ENCODE data around the gene LTK. TPM values are rescaled to one million over a fixed set of nuclear protein-coding genes. Genes with fewer than 3 reads are reported as not detected.

LTK gene
- total and polyA plus RNA-seq, 2 of the 8 experiments (the other 6 are each of a cell fraction or from before 2014, with no cell fraction given): 0.05 to 0.19 TPM

- Histone ChIP-seq H3K4me2 (ENCODE audit: insufficient read depth in 1 of 2, low read depth in 2 of 2, low read length in 2 of 2) (no peak overlapping the region), H3K27me3 (replicated peaks in 1 of 4; ENCODE audit: control insufficient read depth in 3 of 4, extremely low read depth in 1 of 4, insufficient read depth in 3 of 4, low read length in 3 of 4) (no peaks in the 10 kb centered on the region; a peak in 2 of 7 replicates), H3K56ac (replicated peaks; ENCODE audit: insufficient read length, low read depth, low read length) (no peak overlapping the region), H3K14ac (ENCODE audit: insufficient read length) (no peak overlapping the region), H4K20me1 (replicated peaks in 1 of 2; ENCODE audit: control insufficient read depth in 1 of 2, insufficient read depth in 2 of 2, low read length in 2 of 2) (peaks cover 0 to 3% of the 10 kb centered on the region in 2 experiments), H2BK5ac (ENCODE audit: low read depth, low read length) (no peak overlapping the region), H3K9me3 (ENCODE audit: insufficient read depth in 2 of 2, low read depth in 1 of 2, low read length in 1 of 2) (no peaks in the 10 kb centered on the region), H2BK15ac (ENCODE audit: low read length) (no peak overlapping the region), H3K36me3 (ENCODE audit: control insufficient read depth in 2 of 4, insufficient read depth in 4 of 4, low read length in 3 of 4) (peaks cover 15 to 37% (median 23%) of the 10 kb centered on the region in 4 experiments), H2AK5ac (ENCODE audit: low read depth, low read length) (no peak overlapping the region), H3K4ac (replicated peaks; ENCODE audit: insufficient read length, low read depth, low read length) (no peak overlapping the region), H3K27ac (ENCODE audit: low read depth, low read length) (no peak overlapping the region), H4K5ac (ENCODE audit: insufficient read length, low read depth, low read length) (no peak overlapping the region), H3K4me1 (replicated peaks in 1 of 4; ENCODE audit: control insufficient read depth in 3 of 4, insufficient read depth in 4 of 4, low read length in 3 of 4) (no peaks in the 10 kb centered on the region; a peak in 1 of 7 replicates), H3K79me1 (ENCODE audit: low read depth, low read length) (no peaks in the 10 kb centered on the region), H3K4me3 (ENCODE audit: extremely low read depth in 1 of 4, insufficient read depth in 2 of 4, low read depth in 3 of 4, low read length in 4 of 4) (no peak overlapping the region), H3K18ac (ENCODE audit: extremely low read depth, low read length) (no peak overlapping the region), H2BK12ac (ENCODE audit: low read depth, low read length) (no peak overlapping the region), H4K8ac (ENCODE audit: extremely low read depth, insufficient read depth, low read length) (no peak overlapping the region), H2BK20ac (ENCODE audit: low read length) (no peak overlapping the region), H4K91ac (replicated peaks; ENCODE audit: insufficient read length, low read length) (no peak overlapping the region), H3K9ac (replicated peaks in 1 of 4; ENCODE audit: extremely low read depth in 1 of 4, low read depth in 3 of 4, low read length in 3 of 4) (no peak overlapping the region), H2BK120ac (replicated peaks; ENCODE audit: low read depth, low read length) (no peak overlapping the region), H3K79me2 (ENCODE audit: control insufficient read depth in 1 of 2, insufficient read depth in 2 of 2, low read length in 2 of 2) (no peaks in the 10 kb centered on the region), H3K23ac (ENCODE audit: insufficient read length) (no peak overlapping the region), H2AFZ (ENCODE audit: low read length) (no peak overlapping the region), H3K23me2 (ENCODE audit: low read depth, low read length) (peaks cover 4% of the 10 kb centered on the region; the same call in 1 of the 2 replicates)
- POLR2A ChIA-PET (ENCODE audit: partially characterized antibody): interaction anchor here (1.3 to 1.8 kb wide), 2 partner anchors 9 to 24 kb away, joined by 4 to 6 read pairs; no protein-coding TSS in a partner anchor
- FAIRE-seq (no peak), DNase-seq (ENCODE audit: low read depth in 1 of 2, low spot score in 2 of 2) (no peak)
- WGBS, 2 experiments (ENCODE audit: extremely low coverage in 1 of 2, insufficient coverage in 1 of 2, insufficient read length in 1 of 2, insufficient replicate concordance in 2 of 2, low coverage in 1 of 2, low lambda C conversion rate in 2 of 2, missing lambda C conversion rate in 1 of 2): 95% methylated on average over 2 of the region's 2 CpGs; no CpG with 5 or more reads in 1 of the 2 experiments
- no peak for TF ChIP-seq RAD21 (IDR thresholded peaks at IDR 0.05 in 1 of 2, conservative IDR thresholded peaks at IDR 0.05 in 1 of 2; ENCODE audit: low read depth in 2 of 2, low read length in 2 of 2)
- CTCF ChIA-PET (ENCODE audit: partially characterized antibody): interaction anchor here (1.6 to 2.6 kb wide), 3 partner anchors 10 to 24 kb away, joined by 5 to 15 read pairs (median 7); partner anchors contain the start of gene ITPKA
Measured at GRCh38 chr15:41483519-41483918, 30.1 kb downstream of the LTK start.

Data from H1 (cell line).